Keratinocyte (primary cell): Measurements from ENCODE around the gene DOCK11. TPM values are rescaled to one million over a fixed set of nuclear protein-coding genes. Genes with fewer than 3 reads are reported as not detected.

Experiments
- DNase-seq: peaks from one replicate; pipeline ENCODE4 v3.0.0-alpha.2; 2011; ENCODE audit warnings: low read depth, missing footprints, low spot score
- FAIRE-seq: peaks from 2 replicates; lab custom pipeline; 2011; peaks lifted over from hg19 to GRCh38; lab: Jason Lieb, UNC
- H2AFZ ChIP-seq: 2 replicates; pipeline ENCODE4 v1.6.0; 2012; ENCODE audit warnings: low read length, control low read depth, inconsistent platforms; ENCODE audit not compliant: control insufficient read depth
- H3K27ac ChIP-seq: 2 replicates; pipeline ENCODE4 v1.5.1; 2011; ENCODE audit warnings: low read length; ENCODE audit not compliant: control insufficient read depth, insufficient read depth
- H3K27me3 ChIP-seq: 3 replicates; pipeline ENCODE4 v1.6.0; 2011; ENCODE audit warnings: low read length; ENCODE audit not compliant: control insufficient read depth, insufficient read depth; ENCODE audit errors: extremely low read depth
- H3K36me3 ChIP-seq, 2 experiments: 2 replicates in 1 of 2; 3 replicates in 1 of 2; pipeline ENCODE4 v1.5.1; 2011; ENCODE audit warnings: low read length in 2 of 2, mild to moderate bottlenecking in 1 of 2; ENCODE audit not compliant: control insufficient read depth in 2 of 2, insufficient read depth in 2 of 2; ENCODE audit errors: extremely low read depth in 1 of 2
- H3K4me1 ChIP-seq: 3 replicates; pipeline ENCODE4 v1.5.1; 2011; ENCODE audit warnings: low read length; ENCODE audit not compliant: control insufficient read depth, insufficient read depth; ENCODE audit errors: extremely low read depth
- H3K4me2 ChIP-seq: 3 replicates; pipeline ENCODE4 v1.6.0; 2011; ENCODE audit warnings: low read depth, low read length; ENCODE audit not compliant: control insufficient read depth, insufficient read depth; ENCODE audit errors: extremely low read depth
- H3K4me3 ChIP-seq, 3 experiments: fragments of 200-600 bp in 1 of 3; sonication (generic) in 1 of 3; 2 replicates in 2 of 3; 3 replicates in 1 of 3; pipeline ENCODE4 v1.5.1; 2011 to 2016; ENCODE audit warnings: low read length in 3 of 3, mild to moderate bottlenecking in 3 of 3, control low read depth in 2 of 3, inconsistent platforms in 1 of 3, low read depth in 1 of 3, mixed read lengths in 1 of 3, mixed run types in 1 of 3, moderate library complexity in 1 of 3; ENCODE audit not compliant: control insufficient read depth in 2 of 3, insufficient read depth in 2 of 3; ENCODE audit errors: extremely low read depth in 1 of 3
- H3K79me2 ChIP-seq: 2 replicates; pipeline ENCODE4 v1.6.0; 2012; ENCODE audit warnings: low read length; ENCODE audit not compliant: control insufficient read depth, insufficient read depth
- H3K9ac ChIP-seq: 3 replicates; pipeline ENCODE4 v1.6.0; 2011; ENCODE audit warnings: low read length; ENCODE audit not compliant: control insufficient read depth, insufficient read depth; ENCODE audit errors: extremely low read depth
- H3K9me1 ChIP-seq: 3 replicates; pipeline ENCODE4 v1.6.0; 2011; ENCODE audit warnings: low read length; ENCODE audit not compliant: control insufficient read depth, insufficient read depth; ENCODE audit errors: extremely low read depth
- H3K9me3 ChIP-seq: 2 replicates; pipeline ENCODE4 v1.5.1; 2012; ENCODE audit warnings: low read depth, low read length; ENCODE audit not compliant: control insufficient read depth
- H4K20me1 ChIP-seq: 3 replicates; pipeline ENCODE4 v1.6.0; 2011; ENCODE audit warnings: low read length; ENCODE audit not compliant: control insufficient read depth, insufficient read depth; ENCODE audit errors: extremely low read depth
- EZH2 ChIP-seq: IDR thresholded peaks from one replicate; pipeline ENCODE4 v1.6.1; 2012; ENCODE audit warnings: inconsistent platforms, mild to moderate bottlenecking, low read length, moderate library complexity
- dilution Hi-C: fragments of 300-500 bp; cut with MboI; formaldehyde crosslinking; loops from one replicate; pipeline ENCODE4 v1.7.0; 2020; ENCODE audit warnings: low sequenced_read_pairs; ENCODE audit not compliant: extremely low pct_ligation_motif_present
- polyA plus RNA-seq, 5 experiments: library from polyadenylated mRNA; depleted of rRNA in 3 of 5; stranded (reverse) in 3 of 5; stranded (forward) in 1 of 5; unstranded in 1 of 5; fragments of >200 nt; gene quantifications; 1 replicate in 1 of 5; 2 replicates in 3 of 5; 3 replicates in 1 of 5; pipeline versions ENCODE4 v1.2.1 to v1.2.3, GENCODE V29; 2011 to 2012; ENCODE audit warnings: missing spikeins in 2 of 5, low read depth in 1 of 5, low replicate concordance in 1 of 5
- TF ChIP-seq, protein P1 (sequence below), 3 experiments: IDR thresholded peaks in 1 of 3; conservative IDR thresholded peaks in 1 of 3; optimal IDR thresholded peaks in 1 of 3; 2 replicates in 2 of 3; 3 replicates in 1 of 3; pipeline versions ENCODE3 to v1.5.1; 2011; ENCODE audit warnings: low read length in 3 of 3, mild to moderate bottlenecking in 3 of 3, moderate library complexity in 2 of 3, control low read depth in 1 of 3, inconsistent platforms in 1 of 3; ENCODE audit not compliant: insufficient read depth in 2 of 3; ENCODE audit errors: extremely low read depth in 1 of 3

DOCK11 gene
- polyA plus RNA-seq, 1 donor (not counting 4 experiments of a cell fraction or from before 2014, with no cell fraction given): 4.6 TPM

DNA sequence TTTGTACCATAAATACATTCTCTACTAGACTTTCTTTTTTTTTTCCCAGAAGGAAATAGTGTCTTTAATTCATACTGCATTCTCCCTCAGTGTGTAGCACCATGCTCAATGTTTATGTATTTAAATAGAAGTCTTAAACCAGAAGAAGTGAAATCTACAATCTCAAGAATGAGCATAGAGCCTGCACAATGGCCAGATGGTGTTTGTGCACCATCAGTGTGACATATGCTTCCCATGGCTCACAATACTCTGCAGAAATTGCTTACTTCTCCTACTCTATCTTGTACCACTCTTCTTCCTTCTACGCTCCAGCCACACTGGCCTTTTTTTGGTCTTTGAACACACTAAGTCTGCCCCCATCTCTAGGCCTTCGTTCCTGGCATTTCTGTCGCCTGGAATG is 2.6 kb upstream of the DOCK11 start:
- Histone ChIP-seq H4K20me1 (no peaks in the 10 kb centered on the region), H3K36me3 (no peaks in the 10 kb centered on the region), H3K9me3 (no peaks in the 10 kb centered on the region), H3K27me3 (no peaks in the 10 kb centered on the region), H2AFZ (no peak overlapping the region), H3K4me3 (no peak overlapping the region), H3K27ac (no peak overlapping the region), H3K79me2 (no peaks in the 10 kb centered on the region), H3K4me2 (no peak overlapping the region), H3K4me1 (no peaks in the 10 kb centered on the region), H3K9me1 (no peaks in the 10 kb centered on the region), H3K9ac (no peak overlapping the region)
- DNase-seq (no peak), FAIRE-seq (no peak)
- dilution Hi-C loops: no loop called here
- no peak for TF ChIP-seq EZH2
- TF ChIP-seq, protein P1, sequence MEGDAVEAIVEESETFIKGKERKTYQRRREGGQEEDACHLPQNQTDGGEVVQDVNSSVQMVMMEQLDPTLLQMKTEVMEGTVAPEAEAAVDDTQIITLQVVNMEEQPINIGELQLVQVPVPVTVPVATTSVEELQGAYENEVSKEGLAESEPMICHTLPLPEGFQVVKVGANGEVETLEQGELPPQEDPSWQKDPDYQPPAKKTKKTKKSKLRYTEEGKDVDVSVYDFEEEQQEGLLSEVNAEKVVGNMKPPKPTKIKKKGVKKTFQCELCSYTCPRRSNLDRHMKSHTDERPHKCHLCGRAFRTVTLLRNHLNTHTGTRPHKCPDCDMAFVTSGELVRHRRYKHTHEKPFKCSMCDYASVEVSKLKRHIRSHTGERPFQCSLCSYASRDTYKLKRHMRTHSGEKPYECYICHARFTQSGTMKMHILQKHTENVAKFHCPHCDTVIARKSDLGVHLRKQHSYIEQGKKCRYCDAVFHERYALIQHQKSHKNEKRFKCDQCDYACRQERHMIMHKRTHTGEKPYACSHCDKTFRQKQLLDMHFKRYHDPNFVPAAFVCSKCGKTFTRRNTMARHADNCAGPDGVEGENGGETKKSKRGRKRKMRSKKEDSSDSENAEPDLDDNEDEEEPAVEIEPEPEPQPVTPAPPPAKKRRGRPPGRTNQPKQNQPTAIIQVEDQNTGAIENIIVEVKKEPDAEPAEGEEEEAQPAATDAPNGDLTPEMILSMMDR (optimal IDR thresholded peaks at IDR 0.05 in 1 of 3, IDR thresholded peaks at IDR 0.05 in 1 of 3, conservative IDR thresholded peaks at IDR 0.05 in 1 of 3; ENCODE audit: extremely low read depth in 1 of 3, insufficient read depth in 2 of 3, low read length in 3 of 3): no peak

DNA sequence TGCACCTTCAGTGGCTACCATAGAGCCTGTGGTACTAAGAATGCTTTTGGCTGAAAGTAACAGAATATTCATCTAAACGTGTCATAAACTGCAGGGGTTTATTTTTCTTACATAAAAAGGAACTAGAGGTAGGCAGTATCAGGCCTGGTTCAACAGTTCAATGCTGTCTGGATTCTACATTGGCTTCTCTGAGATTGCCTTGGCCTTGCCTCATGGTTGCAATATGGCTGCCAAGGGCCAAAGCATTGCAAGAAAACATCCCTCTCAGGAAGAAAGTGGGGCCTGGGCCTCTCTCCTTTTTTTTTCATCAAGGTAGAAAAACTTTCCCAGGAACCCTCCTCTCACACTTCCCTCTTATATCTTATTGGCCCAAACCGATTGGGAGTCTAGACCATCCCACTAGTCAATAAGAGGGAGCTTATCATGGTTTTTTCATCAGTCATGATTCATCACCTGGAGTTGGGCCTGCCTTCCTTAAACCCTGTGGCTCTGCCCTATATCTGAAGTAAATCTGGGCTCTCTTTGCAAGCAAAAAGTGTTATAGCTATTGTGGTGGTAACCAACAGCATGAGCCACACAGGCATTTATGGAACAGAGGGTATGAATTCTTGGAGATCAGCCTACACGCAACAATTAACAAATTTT is 1.8 kb upstream of the DOCK11 start:
- no peak overlapping the region for H3K4me2 ChIP-seq
- FAIRE-seq (no peak), DNase-seq (no peak)
- H2AFZ ChIP-seq: no peak overlapping the region
- H3K27ac ChIP-seq: no peak overlapping the region
- no peaks in the 10 kb centered on the region for H3K27me3 ChIP-seq
- H3K9me3 ChIP-seq: no peaks in the 10 kb centered on the region
- H3K36me3 ChIP-seq: no peaks in the 10 kb centered on the region
- no peaks in the 10 kb centered on the region for H3K9me1 ChIP-seq
- dilution Hi-C loops: no loop called here
- H3K4me1 ChIP-seq: no peaks in the 10 kb centered on the region
- no peaks in the 10 kb centered on the region for H3K79me2 ChIP-seq
- no peaks in the 10 kb centered on the region for H4K20me1 ChIP-seq
- TF ChIP-seq EZH2: no peak
- TF ChIP-seq, protein P1 (optimal IDR thresholded peaks at IDR 0.05 in 1 of 3, IDR thresholded peaks at IDR 0.05 in 1 of 3, conservative IDR thresholded peaks at IDR 0.05 in 1 of 3; ENCODE audit: extremely low read depth in 1 of 3, insufficient read depth in 2 of 3, low read length in 3 of 3): no peak
- no peak overlapping the region for H3K9ac ChIP-seq
- H3K4me3 ChIP-seq: no peak overlapping the region
